HepG2 (cell line): Measurements from ENCODE around the gene PTCD1. TPM values are rescaled to one million over a fixed set of nuclear protein-coding genes. Genes with fewer than 3 reads are reported as not detected.
A peak's percentile ranks its signal among the peaks of the same experiment; 100 is the strongest.

Experiments
- AGO2 ChIP-seq: fragments of 200-400 bp; formaldehyde crosslinking; optimal IDR thresholded peaks from 2 replicates; pipeline ENCODE3; 2017; ENCODE audit warnings: mild to moderate bottlenecking, low read depth, low read length, moderate library complexity
- ATF7-NPFF ChIP-seq: sonication (generic); formaldehyde crosslinking; IDR thresholded peaks from 2 replicates; pipeline ENCODE4 v1.8.1; 2023; ENCODE audit warnings: mild to moderate bottlenecking, low read depth, missing genetic modification reagents, moderate library complexity
- BORCS8-MEF2B ChIP-seq: sonication (generic); formaldehyde crosslinking; IDR thresholded peaks from 2 replicates; pipeline ENCODE4 v1.8.0; 2022; ENCODE audit warnings: mild to moderate bottlenecking, missing genetic modification reagents
- DNMT1 ChIP-seq: sonication (generic); formaldehyde crosslinking; IDR thresholded peaks from 2 replicates; pipeline ENCODE4 v1.5.1; 2020; ENCODE audit warnings: mild to moderate bottlenecking, missing genetic modification reagents
- GPN1 ChIP-seq: sonication (generic); formaldehyde crosslinking; IDR thresholded peaks from 2 replicates; pipeline ENCODE4 v1.5.1; 2020; ENCODE audit warnings: missing genetic modification reagents, borderline replicate concordance
- HCFC1 ChIP-seq: fragments of 150-350 bp; IDR thresholded peaks from 2 replicates; pipeline ENCODE4 v1.6.1; 2014; ENCODE audit warnings: low read depth, low read length
- HOXA3 ChIP-seq: sonication (generic); formaldehyde crosslinking; IDR thresholded peaks from 2 replicates; pipeline ENCODE4 v1.5.0; 2020; ENCODE audit warnings: missing genetic modification reagents
- MAFF ChIP-seq: IDR thresholded peaks from 2 replicates; pipeline ENCODE4 v1.6.1; 2011; ENCODE audit warnings: low read depth, low read length, improper control_type of control experiment
- MED13 ChIP-seq: sonication (generic); formaldehyde crosslinking; IDR thresholded peaks from 2 replicates; pipeline ENCODE4 v1.5.0; 2020; ENCODE audit warnings: missing genetic modification reagents
- MTA3 ChIP-seq: sonication (generic); formaldehyde crosslinking; IDR thresholded peaks from 2 replicates; pipeline ENCODE4 v1.4.0; 2020; ENCODE audit warnings: missing genetic modification reagents
- NFYC ChIP-seq: IDR thresholded peaks from 2 replicates; pipeline ENCODE4 v1.6.1; 2016; ENCODE audit warnings: missing genetic modification reagents, missing compliant biosample characterization
- NR2F6 ChIP-seq, 2 experiments: IDR thresholded peaks; 2 replicates each; pipeline ENCODE4 v1.6.1; 2016; ENCODE audit warnings: antibody characterized with exemption in 1 of 2, mild to moderate bottlenecking in 1 of 2
- ONECUT2 ChIP-seq: sonication (generic); formaldehyde crosslinking; IDR thresholded peaks from 2 replicates; pipeline ENCODE4 v1.4.0; 2020; ENCODE audit warnings: missing genetic modification reagents
- PRMT3 ChIP-seq: sonication (generic); formaldehyde crosslinking; IDR thresholded peaks from 2 replicates; pipeline ENCODE4 v1.8.1; 2022; ENCODE audit warnings: low read depth, mild to moderate bottlenecking, moderate library complexity, missing genetic modification reagents, borderline replicate concordance
- REXO4 ChIP-seq: sonication (generic); formaldehyde crosslinking; IDR thresholded peaks from 2 replicates; pipeline ENCODE4 v1.8.0; 2022; ENCODE audit warnings: missing genetic modification reagents, mild to moderate bottlenecking, borderline replicate concordance
- XRCC5 ChIP-seq: fragments of 200-400 bp; formaldehyde crosslinking; optimal IDR thresholded peaks from 2 replicates; pipeline ENCODE3; 2017; ENCODE audit warnings: mild to moderate bottlenecking, low read length
- ZNF574 ChIP-seq: sonication (generic); formaldehyde crosslinking; IDR thresholded peaks from 2 replicates; pipeline ENCODE4 v1.4.0; 2020; ENCODE audit warnings: missing genetic modification reagents
- ZNF639 ChIP-seq: conservative IDR thresholded peaks from 2 replicates; pipeline ENCODE4 v1.6.1; 2018; ENCODE audit warnings: missing genetic modification reagents
- ZNF674 ChIP-seq: sonication (generic); formaldehyde crosslinking; IDR thresholded peaks from 2 replicates; pipeline ENCODE4 v1.5.0; 2020; ENCODE audit warnings: low read depth, mild to moderate bottlenecking, missing genetic modification reagents
- ZNF776 ChIP-seq: sonication (generic); formaldehyde crosslinking; IDR thresholded peaks from 2 replicates; pipeline ENCODE4 v1.4.0; 2020; ENCODE audit warnings: mild to moderate bottlenecking, missing genetic modification reagents
- ZNF879 ChIP-seq: sonication (generic); formaldehyde crosslinking; IDR thresholded peaks from 2 replicates; pipeline ENCODE4 v1.8.1; 2023; ENCODE audit warnings: missing genetic modification reagents
- ZSCAN25 ChIP-seq: sonication (generic); formaldehyde crosslinking; IDR thresholded peaks from 2 replicates; pipeline ENCODE4 v1.8.0; 2022; ENCODE audit warnings: mild to moderate bottlenecking, missing genetic modification reagents
- polyA plus RNA-seq, 8 experiments: library from polyadenylated mRNA; depleted of rRNA in 3 of 8; stranded (reverse) in 7 of 8; unstranded in 1 of 8; fragments of >200 nt; fragmentation: Illumina TruSeq in 4 of 8; extraction: Trizol in 4 of 8; gene quantifications; 2 replicates each; pipeline versions ENCODE4 v1.2.1 to v1.2.3, GENCODE V29; 2011 to 2016; ENCODE audit warnings: low read depth in 4 of 8, missing spikeins in 1 of 8, mixed read lengths in 1 of 8; ENCODE audit not compliant: insufficient read depth in 1 of 8
- total RNA-seq, 5 experiments: library from RNA; depleted of rRNA; stranded (reverse); fragments of >200 nt; fragmentation: Illumina TruSeq; extraction: Trizol; gene quantifications; 2 replicates each; pipeline ENCODE4 v1.2.3, GENCODE V29; 2016; ENCODE audit warnings: low read depth in 1 of 5

PTCD1 gene
- total and polyA plus RNA-seq, 2 of the 13 experiments (the other 11 are each of a cell fraction or from before 2014, with no cell fraction given) = 3.0 to 8.4 TPM

DNA sequence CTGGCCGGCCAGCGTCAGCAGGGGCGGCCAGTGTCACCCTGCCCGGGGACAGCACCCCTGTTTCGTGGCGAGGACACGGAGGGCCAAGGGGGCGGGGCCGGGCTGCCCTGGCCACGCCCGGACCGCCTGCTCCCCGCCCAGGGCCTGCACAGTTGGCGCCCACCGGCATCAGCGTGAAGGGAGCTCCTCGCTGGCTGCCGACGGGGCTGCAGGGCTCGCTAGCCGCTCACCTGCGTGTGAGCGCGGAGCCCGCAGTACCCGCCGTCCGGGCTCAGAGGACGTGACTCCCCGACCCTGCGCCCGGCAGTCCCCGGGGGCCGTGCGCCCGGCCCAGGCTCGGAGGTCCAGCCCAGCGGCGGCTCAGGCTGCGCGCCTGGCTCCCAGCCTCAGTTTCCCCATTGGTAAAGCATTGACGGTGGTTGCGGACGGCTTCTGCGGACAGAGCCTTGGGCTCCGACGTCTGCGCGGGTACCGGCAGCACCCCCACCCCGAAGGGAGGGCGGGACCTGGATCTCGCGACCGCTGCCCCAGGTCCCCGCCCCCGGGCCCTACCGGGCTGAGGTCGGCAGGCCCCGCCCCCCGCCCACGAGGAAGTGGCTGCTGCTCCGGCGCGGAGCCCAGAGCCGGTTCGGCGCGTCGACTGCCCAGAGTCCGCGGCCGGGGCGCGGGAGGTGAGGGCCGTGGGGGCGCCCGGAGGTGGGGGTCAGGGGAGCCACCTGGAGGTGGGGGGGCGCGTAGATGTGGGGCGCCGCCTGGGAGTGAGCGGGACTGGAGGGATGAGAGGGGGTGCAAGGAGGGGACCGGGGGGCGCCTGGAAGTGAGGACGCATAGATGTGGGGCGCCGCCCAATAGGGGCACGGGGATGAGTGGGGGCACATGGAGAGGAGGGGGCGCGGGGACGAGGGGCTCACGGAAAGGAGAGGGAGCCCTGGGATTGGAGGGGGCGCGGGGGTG, 64.2 kb downstream of the PTCD1 start, which contains the start of gene ARPC1B (continued):
- TF ChIP-seq ZNF574 (CRISPR knock-in tag) (peak; percentile 61; the same call in 1 of the 2 replicates), MAFF (no peak), ZNF674 (no peak), ZNF639 (CRISPR knock-in tag) (no peak), ATF7-NPFF (CRISPR knock-in tag) (peak; percentile 60; the same call in 1 of the 2 replicates), ONECUT2 (no peak), GPN1 (no peak), NFYC (CRISPR knock-in tag) (no peak), BORCS8-MEF2B (CRISPR knock-in tag) (no peak), AGO2 (peak; percentile 69), DNMT1 (no peak), HCFC1 (no peak), HOXA3 (CRISPR knock-in tag) (peak; percentile 19; the same call in 1 of the 2 replicates), ZNF776 (CRISPR knock-in tag) (peak; percentile 83; the same call in 1 of the 2 replicates), MTA3 (CRISPR knock-in tag) (no peak), REXO4 (CRISPR knock-in tag) (no peak), NR2F6 (IDR thresholded peaks at IDR 0.05) (no peak), NR2F6 (CRISPR knock-in tag; IDR thresholded peaks at IDR 0.05) (no peak), PRMT3 (CRISPR knock-in tag) (no peak), XRCC5 (peak; percentile 18), ZNF879 (no peak), MED13 (CRISPR knock-in tag) (no peak), ZSCAN25 (peak; percentile 33; the same call in 1 of the 2 replicates)
